GM21526 (cell line): ENCODE results near the gene MAB21L3.

Experiments used
- ATAC-seq: cut with Tn5 transposase; IDR thresholded peaks from one replicate; pipeline ENCODE4 v1.9.1; 2021; ENCODE audit warnings: moderate library complexity; ENCODE audit not compliant: unreplicated experiment, low FRiP score

Gene MAB21L3

GRCh38 chr1:116110567-116111523 is at the start of gene MAB21L3:
Gene MAB21L3, plus strand, starts transcription at chr1:116111399. Its CDS starts 1,217 bp downstream, at chr1:116112616.
- ATAC-seq: no peak

- ATAC-seq: no peak
These were observed 49.0 kb upstream of the MAB21L3 start for GRCh38 chr1:116062201-116062600.

- no peak for ATAC-seq
These were observed 46.6 kb upstream of the MAB21L3 start for GRCh38 chr1:116064616-116065015.

- ATAC-seq: no peak
These were observed 44.2 kb upstream of the MAB21L3 start for GRCh38 chr1:116066868-116067565.

- no peak for ATAC-seq
These were observed 43.7 kb upstream of the MAB21L3 start for GRCh38 chr1:116067566-116067890.

GRCh38 chr1:116075575-116075974 is 35.6 kb upstream of the MAB21L3 start:
- ATAC-seq: no peak

- no peak for ATAC-seq
These were observed 35.2 kb upstream of the MAB21L3 start for GRCh38 chr1:116075990-116076389.

GRCh38 chr1:116076831-116077230 is 34.4 kb upstream of the MAB21L3 start:
- ATAC-seq: no peak

- ATAC-seq: no peak
These were observed 32.4 kb upstream of the MAB21L3 start for GRCh38 chr1:116078699-116079223.

- ATAC-seq: no peak
These were observed 23.6 kb upstream of the MAB21L3 start for GRCh38 chr1:116087628-116088027.

- ATAC-seq: no peak
These were observed 21.3 kb upstream of the MAB21L3 start for GRCh38 chr1:116089870-116090269.

- no peak for ATAC-seq
These were observed 20.1 kb upstream of the MAB21L3 start for GRCh38 chr1:116091083-116091482.

- no peak for ATAC-seq
These were observed 18.3 kb upstream of the MAB21L3 start for GRCh38 chr1:116092752-116093489.

GRCh38 chr1:116095027-116095426 is 16.2 kb upstream of the MAB21L3 start:
- no peak for ATAC-seq

- no peak for ATAC-seq
These were observed 15.1 kb upstream of the MAB21L3 start for GRCh38 chr1:116096013-116096618.

GRCh38 chr1:116097626-116098025 is 13.6 kb upstream of the MAB21L3 start:
- ATAC-seq: no peak

GRCh38 chr1:116099379-116099778 is 11.8 kb upstream of the MAB21L3 start:
- no peak for ATAC-seq

- ATAC-seq: no peak
These were observed 11.3 kb upstream of the MAB21L3 start for GRCh38 chr1:116099919-116100318.

- ATAC-seq: no peak
These were observed 6.5 kb upstream of the MAB21L3 start for GRCh38 chr1:116104667-116105066.

GRCh38 chr1:116105996-116106395 is 5.2 kb upstream of the MAB21L3 start:
- no peak for ATAC-seq
